HG03064 (cell line): ENCODE results near the gene SUZ12.
"Not testable (repeated sequence)": the region's sequence is repeated elsewhere in the genome, so short reads cannot be mapped to it uniquely, and the experiment has no call there.

ENCODE experiments used
- ATAC-seq: cut with Tn5 transposase; IDR thresholded peaks from one replicate; pipeline ENCODE4 v1.9.1; 2021; ENCODE audit warnings: low read depth; ENCODE audit not compliant: unreplicated experiment

Gene SUZ12

DNA sequence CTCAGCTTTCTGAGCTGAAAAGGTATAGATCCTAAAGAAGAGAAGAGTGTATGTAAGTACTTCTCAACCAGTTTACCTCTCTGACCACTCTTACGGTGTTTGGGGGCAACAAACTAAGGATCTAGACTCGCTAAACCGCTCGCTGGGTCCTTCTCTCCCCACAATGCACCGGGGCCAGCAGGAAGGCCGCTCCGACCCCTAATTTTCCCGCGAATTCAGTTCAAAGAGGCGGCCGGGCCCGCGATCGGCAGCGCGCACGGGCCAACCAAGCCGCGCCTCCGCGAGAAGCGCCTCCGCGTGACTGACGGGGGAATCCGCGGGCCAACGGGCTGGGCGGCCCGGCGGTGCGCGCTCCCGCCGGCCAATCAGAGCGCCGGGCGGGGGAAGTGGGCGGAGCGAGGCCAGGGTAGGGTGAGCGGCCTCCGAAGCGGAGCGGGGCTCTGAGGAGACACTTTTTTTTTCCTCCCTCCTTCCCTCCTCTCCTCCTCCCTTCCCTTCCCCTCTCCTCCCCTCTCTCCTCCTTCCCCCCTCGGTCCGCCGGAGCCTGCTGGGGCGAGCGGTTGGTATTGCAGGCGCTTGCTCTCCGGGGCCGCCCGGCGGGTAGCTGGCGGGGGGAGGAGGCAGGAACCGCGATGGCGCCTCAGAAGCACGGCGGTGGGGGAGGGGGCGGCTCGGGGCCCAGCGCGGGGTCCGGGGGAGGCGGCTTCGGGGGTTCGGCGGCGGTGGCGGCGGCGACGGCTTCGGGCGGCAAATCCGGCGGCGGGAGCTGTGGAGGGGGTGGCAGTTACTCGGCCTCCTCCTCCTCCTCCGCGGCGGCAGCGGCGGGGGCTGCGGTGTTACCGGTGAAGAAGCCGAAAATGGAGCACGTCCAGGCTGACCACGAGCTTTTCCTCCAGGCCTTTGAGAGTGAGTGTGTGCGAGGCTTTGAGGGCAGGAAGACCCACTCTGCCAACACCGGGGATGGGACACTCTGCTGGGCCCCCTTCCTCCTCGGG, at the start of gene SUZ12:
SUZ12 (plus strand) TSS at position 393 of the 995 bp plus-strand sequence; CDS start at position 633, 240 bp downstream.
- ATAC-seq: peak; percentile 85

DNA sequence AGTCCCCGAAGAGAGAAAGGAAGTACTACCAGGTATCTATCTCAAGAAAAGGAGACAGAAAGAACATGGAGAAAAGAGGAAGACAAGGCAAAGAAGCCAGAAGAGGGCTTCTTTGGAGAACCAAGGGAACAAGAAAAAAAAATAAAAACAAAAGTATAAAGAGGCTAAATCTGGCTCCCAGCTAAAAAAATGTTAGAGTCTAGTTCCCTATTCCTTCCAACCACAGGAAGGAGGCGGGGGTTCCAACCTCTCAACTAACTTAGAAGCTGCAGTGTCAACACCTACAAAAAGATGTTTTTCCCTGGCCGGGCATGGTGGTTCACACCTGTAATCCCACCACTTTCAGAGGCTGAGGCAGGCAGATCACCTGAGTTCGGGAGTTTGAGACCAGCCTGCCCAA, 48.7 kb upstream of the SUZ12 start:
- ATAC-seq: no peak

DNA sequence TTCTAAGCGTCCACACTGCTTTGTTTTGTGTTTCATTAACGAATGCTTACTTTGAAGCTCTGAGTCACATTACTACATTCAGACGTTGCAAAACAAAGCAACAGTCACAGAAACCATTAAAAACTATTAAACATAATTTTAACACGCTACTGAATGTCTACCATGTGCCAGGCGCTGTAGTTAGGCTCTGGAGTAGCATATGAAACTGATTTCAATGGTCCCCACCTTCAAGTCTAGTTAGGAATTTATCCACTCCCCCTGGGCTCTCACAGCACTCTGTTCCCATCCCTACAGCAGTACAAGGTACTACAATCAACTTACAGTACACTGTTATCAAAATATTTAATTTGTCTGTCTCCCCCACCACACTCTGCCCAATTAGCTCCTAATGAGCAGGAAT, 35.9 kb upstream of the SUZ12 start:
- no peak for ATAC-seq

DNA sequence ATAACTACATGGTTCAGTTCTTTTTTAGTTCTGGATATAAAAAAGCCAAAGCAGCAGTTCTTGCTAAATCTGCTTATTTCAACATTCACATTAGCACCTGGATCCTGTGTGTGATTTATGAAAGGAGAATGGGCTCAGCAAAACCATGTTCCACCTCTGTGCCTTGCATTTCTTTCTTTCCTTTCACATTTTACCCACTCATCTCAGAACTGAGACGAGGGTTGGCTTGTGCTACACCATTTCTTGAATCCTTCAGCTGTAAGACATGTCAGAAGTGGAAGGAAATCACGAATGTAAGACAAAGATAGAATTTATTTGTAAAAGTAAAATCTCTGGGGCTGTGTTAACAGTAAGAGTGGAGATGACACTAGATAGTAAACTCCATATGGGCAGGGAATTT, 34.1 kb upstream of the SUZ12 start:
- no peak for ATAC-seq

DNA sequence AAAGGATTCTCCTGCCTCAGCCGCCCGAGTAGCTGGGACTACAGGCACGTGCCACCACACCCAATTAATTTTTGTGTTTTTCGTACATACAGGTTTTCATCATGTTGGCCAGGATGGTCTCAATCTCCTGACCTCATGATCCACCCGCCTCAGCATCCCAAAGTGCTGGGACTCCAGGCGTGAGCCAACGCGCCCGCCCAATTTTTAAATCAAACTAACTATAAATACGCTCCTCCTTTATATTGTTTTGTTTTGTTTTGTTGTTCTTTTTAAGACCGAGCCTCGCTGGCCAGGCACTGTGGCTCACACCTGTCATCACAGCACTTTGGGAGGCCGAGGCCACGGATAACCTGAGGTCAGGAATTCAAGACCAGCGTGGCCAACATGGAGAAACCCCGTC, 33.4 kb upstream of the SUZ12 start:
- ATAC-seq: no peak

DNA sequence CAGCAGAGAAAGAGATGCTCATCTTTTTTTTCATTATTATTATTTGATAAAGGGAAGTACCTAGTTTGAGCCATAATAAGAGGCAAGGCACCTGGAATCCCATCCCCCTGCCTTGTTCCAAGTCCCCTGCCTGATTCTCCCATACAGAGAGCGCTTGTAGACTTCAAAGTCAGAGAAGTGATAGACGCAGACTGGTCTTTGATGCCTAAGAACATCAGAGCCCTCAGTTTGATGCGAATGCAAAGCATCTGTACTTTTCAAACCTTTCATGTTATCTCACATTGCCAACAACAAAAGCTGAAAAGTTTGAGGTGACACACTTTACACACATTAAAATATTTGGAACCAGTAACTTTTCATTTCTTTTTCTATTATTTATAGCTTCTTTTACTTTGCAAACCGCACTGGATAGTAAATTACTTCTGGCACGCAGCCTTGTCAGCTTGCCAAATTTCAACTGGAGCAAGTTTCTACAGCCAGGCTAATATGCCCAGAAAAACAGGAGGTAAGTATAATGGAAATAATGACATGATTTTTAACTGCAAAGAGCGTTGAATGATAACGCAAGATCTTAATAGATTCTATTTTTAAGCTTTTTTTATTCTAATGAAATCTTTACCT, 29.4 kb upstream of the SUZ12 start:
- ATAC-seq: no peak

DNA sequence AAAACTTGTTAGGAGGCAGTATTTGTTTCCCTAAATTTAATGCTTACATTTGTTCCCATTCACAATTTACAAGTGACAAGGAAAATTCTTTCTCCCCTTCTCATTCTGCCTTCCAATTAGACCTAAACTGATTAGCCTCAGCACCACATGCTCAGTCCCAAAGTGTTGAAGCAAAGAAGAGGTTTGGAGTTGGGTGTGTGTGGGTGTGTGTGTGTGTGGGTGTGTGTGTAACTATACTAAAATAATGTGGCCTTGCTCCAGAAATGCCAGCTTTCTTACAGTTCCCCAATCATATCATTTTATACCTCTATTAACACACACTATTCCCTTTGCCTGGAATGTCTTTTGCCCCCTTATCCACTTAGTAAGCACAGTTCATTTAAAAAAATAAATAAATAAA, 28.4 kb upstream of the SUZ12 start:
- ATAC-seq: no peak

DNA sequence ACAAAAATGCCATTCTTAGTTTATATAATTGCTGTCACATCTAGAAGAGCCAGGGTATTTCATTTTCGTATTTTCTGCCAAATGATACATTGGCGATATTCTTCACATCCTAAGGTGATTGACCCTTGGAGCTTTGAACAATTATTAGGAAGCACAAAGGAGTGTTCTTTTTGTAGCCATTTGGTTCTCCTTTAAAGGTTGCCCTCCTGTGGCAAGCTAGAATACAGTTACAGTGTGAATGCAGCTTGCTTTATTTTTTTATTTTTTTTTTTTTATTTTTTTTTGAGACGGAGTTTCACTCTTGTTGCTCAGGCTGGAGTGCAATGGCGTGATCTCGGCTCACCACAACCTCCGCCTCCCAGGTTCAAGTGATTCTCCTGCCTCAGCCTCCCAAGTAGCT, 24.1 kb upstream of the SUZ12 start:
- not testable (repeated sequence) for ATAC-seq

DNA sequence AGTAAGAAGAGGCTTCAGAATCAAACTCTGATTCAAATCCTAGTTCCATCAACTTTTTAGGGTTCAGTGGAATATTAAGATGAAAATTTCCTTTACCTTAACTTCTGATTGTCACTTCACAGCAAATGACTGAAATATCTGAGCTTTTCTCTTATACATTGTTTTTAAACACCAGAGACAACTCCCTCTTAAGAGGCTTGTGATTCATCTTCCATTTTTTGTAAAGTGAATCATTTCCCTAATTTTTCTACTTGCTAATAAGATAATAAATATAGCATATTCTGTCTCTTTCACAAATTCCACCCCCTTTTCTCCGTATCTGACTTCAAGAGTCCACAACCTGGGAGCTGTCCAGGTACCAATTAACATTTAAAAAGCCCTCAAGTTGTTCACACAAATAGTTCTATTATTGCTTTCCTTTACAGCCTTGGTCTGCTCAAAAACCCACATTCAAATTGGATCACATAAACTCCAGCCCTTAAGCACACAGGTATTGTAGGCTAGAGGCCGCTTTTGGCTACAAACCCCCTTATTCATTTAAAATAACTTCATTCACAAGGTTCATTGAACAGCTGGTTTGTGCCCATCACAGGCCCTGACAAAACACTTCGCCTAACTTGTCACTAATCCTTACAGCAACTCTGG, 21.2 kb upstream of the SUZ12 start:
- ATAC-seq: no peak

DNA sequence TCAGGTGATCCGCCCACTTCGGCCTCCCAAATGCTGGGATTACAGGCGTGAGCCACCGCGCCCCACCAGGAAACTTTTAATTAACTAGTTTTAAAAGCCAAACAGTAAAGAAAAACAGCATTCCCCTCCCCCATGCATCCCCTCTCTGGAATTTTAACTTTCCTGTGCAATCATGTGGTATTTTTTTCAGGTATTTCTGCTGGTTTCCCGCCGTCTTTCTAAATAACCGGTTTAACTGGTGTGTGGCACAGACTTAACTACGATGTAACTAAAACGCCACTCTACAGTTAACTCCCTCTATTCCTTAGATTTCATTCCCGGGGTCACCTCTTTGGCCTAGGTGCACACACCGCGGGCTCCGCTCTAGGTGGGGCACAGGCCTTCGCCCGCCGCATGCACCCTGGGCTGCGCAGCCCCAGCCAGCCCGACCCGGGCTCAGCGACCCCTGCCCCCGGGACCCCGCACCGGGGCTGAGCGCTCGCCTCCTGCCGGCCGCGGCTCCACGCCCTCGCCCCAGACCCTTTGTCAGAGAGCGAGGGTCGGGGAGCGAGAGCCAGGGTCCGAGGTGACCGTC, 20.2 kb upstream of the SUZ12 start:
- no peak for ATAC-seq

DNA sequence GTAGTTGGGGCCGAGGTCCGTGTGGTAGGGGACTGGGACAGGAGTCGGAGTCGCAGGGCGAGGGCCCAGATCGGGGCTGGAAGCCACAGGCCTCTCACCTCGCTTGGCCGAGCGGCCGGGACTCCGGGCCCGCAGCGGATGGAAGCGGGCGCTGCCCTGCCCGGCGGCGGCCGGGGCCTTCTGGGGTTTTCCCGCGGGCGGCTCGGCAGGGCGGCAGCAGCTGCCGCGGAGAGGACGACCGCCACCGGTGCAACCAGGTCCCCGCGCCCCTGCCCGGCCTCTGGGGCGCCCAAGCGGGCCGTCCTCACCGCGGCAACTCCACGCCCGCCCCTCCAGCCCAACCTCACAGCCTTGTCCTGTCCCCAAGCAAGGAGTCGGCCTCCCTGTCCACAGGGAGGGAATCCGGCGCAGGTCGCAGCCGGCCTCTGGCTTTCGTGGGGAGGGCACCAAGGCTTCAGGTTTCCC, 19.7 kb upstream of the SUZ12 start:
- ATAC-seq: no peak

DNA sequence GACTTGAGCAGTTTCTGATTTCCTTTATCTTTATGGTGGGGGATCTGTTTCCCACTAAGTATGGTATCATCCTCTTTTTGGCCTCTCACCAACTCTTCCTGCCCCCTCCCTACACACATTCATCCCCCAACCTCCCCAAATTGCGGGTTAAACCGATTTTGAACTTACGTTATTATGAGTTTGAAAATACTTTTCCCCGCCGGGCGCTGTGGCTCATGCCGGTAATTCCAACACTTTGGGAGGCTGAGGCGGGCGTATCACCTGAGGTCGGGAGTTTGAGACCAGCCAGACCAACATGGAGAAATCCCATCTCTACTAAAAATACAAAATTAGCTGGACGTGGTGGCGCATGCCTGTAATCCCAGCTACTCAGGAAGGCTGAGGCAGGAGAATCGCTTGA, 19.1 kb upstream of the SUZ12 start:
- ATAC-seq: not testable (repeated sequence)

DNA sequence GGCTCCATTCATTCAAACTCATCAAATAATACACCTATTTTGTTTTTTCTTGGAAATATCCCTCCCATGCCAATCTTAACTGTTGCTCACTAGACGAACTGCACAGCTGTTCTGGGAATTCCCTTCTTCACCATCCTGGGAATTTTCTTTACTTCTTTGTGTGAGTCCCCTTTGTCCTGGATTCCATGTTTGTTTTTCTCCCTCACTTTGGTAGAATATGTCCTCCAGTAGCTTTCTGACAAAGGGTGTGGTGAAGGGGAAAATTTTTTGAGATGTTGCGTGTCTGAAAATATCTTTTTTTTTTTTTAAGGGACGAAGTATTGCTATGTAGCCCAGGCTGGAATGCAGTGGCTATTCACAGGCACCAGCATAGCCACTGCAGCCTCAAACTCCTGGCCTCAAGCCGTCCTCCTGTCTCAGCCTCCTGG, 18.1 kb upstream of the SUZ12 start:
- no peak for ATAC-seq

DNA sequence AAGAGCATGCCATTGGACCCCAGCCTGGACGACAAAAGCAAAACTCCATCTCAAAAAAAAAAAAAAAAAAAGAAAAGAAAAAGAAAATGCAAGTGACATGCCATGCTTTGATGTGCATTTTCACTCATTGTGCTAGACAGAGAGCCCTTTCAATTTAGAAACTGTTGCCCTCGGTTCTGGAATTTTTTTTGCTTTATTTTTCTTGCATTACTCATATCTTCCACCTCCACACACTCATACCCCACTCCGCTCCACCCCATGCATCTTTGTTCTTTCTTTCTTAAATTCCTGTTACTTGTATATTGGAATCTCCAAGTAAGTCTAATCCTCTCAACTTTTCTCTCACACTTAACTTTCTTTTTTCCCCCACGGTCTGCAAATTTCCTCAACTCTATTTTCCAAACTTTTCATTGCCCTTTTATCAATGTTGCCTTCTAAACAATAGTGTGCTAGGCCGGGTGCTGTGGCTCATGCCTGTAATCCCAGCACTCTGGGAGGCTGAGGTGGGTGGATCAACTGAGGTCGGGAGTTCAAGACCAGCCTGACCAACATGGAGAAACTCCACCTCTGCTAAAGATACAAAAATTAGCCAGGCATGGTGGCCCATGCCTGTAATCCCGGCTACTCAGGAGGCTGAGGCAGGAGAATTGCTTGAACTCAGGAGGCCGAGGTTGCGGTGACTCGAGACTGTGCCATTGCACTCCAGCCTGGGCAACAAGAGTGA, 16.8 kb upstream of the SUZ12 start:
- ATAC-seq: no peak

DNA sequence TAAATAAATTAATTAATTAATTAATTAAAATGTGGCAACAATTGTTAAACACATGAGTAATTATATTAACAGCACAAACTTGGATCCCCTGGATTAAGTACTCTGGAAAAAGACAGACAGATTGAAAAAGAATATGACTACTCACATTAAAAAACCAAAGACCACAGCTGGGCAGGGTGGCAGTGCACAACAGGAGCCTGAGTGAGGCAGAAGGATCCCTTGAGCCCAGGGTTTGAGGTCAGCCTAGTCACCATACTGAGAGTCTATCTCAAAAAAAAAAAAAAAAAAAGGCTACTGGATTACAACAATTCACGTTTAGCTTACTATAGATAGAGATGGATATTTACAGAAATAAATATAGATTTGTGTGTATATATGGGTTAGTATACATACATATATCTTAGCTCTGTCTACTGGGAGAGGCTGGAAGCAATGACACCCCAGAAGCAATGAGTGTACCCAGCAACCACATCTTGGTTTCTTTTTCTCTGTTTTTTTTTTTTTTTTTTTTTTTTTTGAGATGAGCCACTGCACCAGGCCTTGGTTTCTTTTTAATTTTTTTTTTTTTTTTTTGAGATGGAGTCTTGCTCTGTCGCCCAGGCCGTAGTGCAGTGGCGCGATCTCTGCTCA, 10.6 kb upstream of the SUZ12 start:
- ATAC-seq: no peak

DNA sequence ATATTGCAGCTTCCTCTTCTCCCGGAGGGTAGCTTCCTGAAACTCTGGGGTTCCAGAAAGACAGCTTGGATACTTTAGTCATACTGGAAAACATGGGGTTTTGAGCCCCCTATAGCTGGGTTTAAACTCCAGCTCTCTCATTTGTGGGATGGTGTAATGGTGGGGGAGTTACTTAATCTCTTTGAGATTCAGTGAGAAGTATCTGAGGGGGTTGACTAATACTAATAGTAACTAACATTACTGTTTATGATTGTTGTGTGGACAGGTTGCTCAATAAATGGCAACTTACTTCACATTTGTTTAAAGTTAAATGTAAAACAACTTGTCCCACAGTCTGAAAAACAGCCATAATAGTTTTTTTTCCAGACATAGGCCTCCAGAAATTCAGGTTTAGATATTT, 5.1 kb upstream of the SUZ12 start:
- ATAC-seq: no peak

DNA sequence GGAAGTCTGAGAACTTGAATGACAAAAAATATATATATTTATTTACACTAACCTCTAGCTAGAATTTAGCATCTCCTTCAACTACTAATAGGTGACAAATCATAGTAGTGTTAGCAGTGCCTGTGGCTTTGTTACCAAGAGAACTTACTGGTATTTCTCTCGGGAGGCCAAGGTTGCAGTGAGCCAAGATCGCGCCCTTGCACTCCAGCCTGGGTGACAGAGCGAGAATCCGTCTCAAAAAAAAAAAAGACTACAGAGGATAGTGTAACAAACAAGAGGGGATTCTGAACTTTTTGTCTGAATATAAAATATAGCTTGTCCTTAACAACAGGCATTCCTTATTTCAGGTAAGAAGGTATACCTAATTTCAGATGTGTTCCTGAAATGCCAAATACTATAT, 1.3 kb upstream of the SUZ12 start:
- ATAC-seq: no peak

DNA sequence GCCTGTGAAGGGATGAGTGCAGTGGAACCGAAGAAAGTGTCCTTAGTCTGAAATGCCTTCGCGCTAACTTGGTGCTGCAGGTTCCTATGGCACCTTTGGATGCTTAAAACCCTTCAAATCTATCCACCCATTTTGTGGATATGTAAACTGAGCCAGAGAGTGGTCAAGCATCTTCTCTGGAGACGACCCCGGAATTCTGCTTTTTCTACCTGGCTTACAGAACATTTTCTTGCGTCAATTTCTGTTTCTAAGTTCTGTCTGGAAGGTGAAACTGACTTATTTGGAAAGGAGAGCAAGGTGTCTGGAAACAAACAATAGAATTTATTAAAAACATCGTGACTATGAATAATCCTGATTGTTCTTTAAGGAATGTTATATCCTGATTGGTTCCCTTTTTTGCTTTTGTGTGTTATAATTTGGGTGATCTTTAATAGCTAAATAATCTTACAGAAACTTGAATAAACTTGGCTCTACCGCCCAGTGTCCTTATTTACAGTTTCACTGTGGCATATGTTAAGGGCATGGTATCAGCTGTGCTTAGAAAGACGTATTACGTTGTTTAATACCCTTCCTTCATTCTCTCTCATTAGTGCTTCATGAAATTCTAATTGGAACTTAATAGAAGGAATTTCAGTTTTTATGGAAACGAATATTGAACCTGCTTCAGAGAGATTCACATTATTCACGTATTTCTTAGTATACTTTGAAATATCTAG, 1.3 kb downstream of the SUZ12 start:
- ATAC-seq: not testable (repeated sequence)

DNA sequence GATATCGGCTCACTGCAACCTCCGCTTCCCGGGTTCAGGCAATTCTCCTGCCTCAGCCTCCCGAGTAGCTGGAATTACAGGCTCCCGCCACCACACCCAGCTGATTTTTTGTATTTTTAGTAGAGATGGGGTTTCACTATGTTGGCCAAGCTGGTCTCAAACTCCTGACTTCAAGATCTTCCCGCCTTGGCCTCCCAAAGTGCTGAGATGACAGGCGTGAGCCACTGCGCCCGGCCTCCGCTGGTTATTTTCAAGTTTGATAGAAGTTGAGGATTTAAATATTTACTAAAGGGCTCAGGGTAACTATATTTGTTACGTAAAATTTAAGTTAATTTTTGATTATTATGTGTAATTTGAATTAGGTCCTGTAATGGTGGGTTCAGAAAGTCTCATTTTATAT, 5.1 kb downstream of the SUZ12 start:
- ATAC-seq: not testable (repeated sequence)
